T47D (cell line): ENCODE results near the gene ACER2.

Experiments used
- DNase-seq, 2 experiments: peaks; one replicate each; pipeline versions ENCODE4 v3.0.0 to v3.0.0-alpha.2; 2011 to 2012; ENCODE audit warnings: low read depth in 1 of 2, low spot score in 1 of 2
- JUND ChIP-seq: IDR thresholded peaks from 2 replicates; pipeline ENCODE4 v1.6.1; 2012; ENCODE audit warnings: low read depth
- in situ Hi-C: cut with HindIII; loops from 2 replicates; pipeline ENCODE4 v1.10.0; 2016; ENCODE audit warnings: low sequenced_read_pairs, low pct_unique_long_range_greater_than_20kb

ACER2 gene

DNA sequence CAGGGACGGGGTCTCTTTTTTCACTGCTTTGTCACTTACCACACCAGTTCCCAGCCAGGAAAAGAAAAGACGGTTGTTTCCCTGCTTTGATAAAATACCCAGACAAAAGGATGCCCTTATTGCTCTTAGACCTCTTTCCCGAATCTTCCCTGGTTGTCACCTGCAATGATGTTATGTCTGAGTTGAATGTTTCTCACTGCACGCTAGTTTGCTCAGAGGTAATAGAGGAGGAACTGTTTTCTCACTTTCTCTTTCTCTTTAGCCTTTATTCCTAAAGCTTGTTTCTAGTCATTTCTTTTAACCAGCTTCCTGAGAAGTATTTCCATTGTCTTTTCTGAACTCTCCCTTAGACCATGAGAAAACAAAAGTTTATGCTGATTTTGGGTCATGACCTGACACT is 32.9 kb downstream of the ACER2 start:
- no peak for DNase-seq
- TF ChIP-seq JUND, result no peak
- in situ Hi-C loops, result no loop called here

DNA sequence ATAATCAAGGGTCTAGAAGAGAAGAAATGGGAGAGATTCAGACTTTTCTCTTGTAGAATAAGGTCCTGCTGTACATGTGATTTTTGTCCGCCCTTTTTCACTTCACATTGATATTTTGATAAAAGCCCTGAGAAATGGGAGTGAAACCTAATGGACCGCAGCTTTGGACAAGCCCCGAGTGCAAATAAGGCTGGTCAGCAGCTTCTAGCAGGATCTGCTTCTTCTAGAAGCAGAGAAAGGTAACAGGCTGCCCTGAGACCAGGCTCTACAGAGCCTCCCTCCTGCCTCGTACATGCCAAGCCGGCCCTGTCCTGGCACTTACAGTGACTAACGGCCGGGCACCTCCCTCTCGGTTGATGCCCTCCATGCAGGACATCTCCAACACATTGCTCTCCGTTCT is 33.4 kb downstream of the ACER2 start:
- no peak for TF ChIP-seq JUND
- no peak for DNase-seq
- in situ Hi-C loops, result no loop called here

DNA sequence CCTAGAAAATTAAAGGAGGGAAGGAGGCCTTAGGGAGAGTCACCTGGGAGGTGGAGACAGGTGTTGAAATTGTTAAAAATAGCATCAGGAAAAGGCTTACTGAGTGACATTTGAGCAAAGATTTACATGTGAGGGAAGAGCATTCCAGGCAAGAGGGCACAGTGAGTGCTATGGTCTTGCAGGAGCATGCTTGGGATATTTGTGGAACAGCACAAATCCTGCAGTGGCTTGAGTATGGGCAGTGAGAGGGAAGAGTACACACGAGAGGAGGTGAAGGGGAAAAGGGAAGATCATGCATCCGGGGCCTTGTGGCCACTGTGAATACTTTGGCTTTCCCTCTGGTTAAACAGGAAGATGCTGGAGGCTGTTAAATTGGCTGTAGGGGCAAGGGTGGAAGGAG is 36.6 kb downstream of the ACER2 start:
- peak in 1 of 2 experiments; percentile 28 for DNase-seq
- in situ Hi-C loops, result no loop called here
- TF ChIP-seq JUND, result no peak

DNA sequence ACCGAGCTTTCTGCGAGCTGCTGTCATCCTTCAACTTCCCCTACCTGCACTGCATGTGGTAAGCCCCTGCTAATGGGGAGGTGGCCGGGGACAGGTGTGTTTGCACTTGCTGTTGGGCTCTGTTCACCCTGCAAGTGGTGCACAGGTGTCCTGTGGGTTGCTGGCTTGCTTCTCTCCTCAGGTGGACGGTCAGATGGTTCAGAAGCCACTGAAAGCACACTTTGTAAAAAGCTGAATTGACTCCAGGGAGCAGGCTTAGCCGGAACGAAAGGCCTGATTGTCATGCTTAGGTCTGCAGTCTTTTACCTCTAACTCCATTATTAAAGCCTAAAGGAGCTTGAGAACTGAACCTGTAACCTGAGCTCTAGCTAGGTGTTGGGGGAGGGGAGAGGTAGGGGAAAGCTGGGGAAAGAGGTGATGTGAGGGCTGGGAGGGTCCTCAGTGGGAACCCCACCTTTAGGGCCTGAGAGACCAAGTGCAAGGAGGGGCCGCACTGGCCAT is 37.6 kb downstream of the ACER2 start:
- TF ChIP-seq JUND, result no peak
- DNase-seq, result no peak
- in situ Hi-C loops, result no loop called here

GRCh38 chr9:19451240-19452087 is 42.7 kb downstream of the ACER2 start:
- no peak for DNase-seq
- in situ Hi-C loops, result no loop called here
- TF ChIP-seq JUND, result no peak

- DNase-seq, result no peak
- TF ChIP-seq JUND, result no peak
- in situ Hi-C loops, result no loop called here
Measured at GRCh38 chr9:19456426-19456825, 47.6 kb downstream of the ACER2 start.

- no peak for TF ChIP-seq JUND
- peak; percentile 63 to 77 for DNase-seq
- in situ Hi-C loops, result no loop called here
Measured at GRCh38 chr9:19456996-19457692, 48.3 kb downstream of the ACER2 start.

GRCh38 chr9:19457693-19458009 is 48.8 kb downstream of the ACER2 start:
- no peak for TF ChIP-seq JUND
- in situ Hi-C loops, result no loop called here
- DNase-seq, result no peak

- no peak for DNase-seq
- in situ Hi-C loops, result no loop called here
- no peak for TF ChIP-seq JUND
Measured at GRCh38 chr9:19460243-19460642, 51.4 kb downstream of the ACER2 start.

- no peak for TF ChIP-seq JUND
- in situ Hi-C loops, result no loop called here
- no peak for DNase-seq
Measured at GRCh38 chr9:19461135-19461534, 52.3 kb downstream of the ACER2 start.

DNA sequence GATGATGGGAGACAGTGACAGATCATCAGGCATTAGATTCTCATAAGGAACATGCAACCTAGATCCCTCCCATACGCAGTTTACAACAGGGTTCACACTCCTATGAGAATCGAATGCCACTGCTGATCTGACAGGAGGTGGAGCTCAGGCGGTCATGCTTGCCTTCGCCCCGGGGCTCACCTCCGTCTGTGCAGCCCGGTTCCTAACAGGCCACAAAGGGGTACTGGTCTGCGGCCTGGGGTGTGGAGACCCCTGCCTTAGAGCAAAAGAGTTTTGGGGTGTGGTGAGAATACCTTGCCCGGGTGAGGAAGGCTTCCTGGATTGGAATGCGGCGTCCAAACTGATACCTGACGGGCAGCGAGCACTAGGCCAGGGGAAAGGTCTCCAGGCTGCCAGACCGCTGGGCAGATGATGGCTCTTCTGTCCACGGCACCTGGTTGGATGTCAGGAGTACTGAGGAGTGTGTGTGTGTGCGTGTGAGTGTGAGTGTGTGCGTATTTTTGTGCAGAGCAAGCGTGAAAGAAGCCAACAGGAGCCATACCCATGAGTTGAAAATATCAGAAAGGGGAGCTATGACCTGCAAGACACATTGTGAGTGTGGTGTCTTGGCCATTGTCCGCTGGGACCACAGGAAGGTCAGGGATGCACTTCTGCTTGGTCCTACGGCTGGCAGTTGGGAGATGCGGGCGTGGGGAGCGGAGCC is 55.4 kb downstream of the ACER2 start:
- no peak for TF ChIP-seq JUND
- no peak for DNase-seq
- in situ Hi-C loops, result no loop called here

DNA sequence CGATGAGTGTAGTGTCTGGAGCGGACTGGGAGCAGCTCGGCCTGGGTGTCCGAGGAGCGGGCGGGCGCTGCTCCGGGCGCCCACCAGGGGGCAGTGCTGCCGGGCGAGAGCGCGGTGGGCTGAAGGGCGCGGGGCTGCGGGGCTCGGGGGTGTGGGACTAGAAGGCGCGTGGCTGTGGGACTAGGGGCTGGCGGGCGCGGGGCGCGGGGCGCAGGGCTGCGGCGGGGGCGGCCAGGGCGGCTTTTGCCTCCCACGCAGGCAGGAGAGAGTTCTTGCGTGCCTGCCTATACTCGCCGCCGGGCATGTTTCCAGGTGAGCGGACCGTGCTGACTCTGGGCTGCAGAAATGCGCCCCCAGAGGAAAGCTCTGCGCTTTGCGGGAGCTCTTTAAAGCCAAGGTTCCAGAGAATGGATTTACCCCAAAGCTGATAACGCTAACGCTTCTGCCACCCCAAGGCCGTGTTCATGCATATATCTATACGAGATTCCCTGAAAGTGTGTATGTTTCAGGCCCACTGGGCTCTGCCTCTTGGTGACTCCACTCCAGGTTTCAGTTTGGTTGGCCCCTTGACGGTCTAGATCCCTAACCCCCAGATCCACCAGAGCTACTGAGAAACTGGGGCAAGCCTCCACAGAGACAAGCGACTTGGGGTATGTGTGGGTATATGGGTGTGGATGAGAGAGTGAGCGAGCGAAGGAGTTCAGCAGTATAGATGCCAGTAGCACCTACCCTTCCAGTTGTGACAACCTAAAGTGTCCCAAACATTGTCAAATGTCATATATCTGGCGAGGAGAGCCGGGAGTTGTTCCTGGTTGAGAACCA is 56.2 kb downstream of the ACER2 start:
- no peak for TF ChIP-seq JUND
- DNase-seq, result peak; percentile 75 to 89
- in situ Hi-C loops, result no loop called here
